OCI-LY7 (cell line): ENCODE measurements around the gene APOC3.

Experiments
- EZH2phosphoT487 ChIP-seq: fragments of 200-600 bp; sonication (generic); IDR thresholded peaks from 2 replicates; pipeline ENCODE4 v1.6.1; 2018; ENCODE audit warnings: low read depth, borderline replicate concordance, mild to moderate bottlenecking, mixed run types, antibody characterized with exemption, low read length, moderate library complexity, mixed read lengths
- TF ChIP-seq, protein P1 (sequence below): fragments of 200-600 bp; sonication (generic); conservative IDR thresholded peaks from 2 replicates; pipeline ENCODE4 v1.5.1; 2014; ENCODE audit warnings: mild to moderate bottlenecking, antibody characterized with exemption, low read length, moderate library complexity, mixed read lengths

DNA sequence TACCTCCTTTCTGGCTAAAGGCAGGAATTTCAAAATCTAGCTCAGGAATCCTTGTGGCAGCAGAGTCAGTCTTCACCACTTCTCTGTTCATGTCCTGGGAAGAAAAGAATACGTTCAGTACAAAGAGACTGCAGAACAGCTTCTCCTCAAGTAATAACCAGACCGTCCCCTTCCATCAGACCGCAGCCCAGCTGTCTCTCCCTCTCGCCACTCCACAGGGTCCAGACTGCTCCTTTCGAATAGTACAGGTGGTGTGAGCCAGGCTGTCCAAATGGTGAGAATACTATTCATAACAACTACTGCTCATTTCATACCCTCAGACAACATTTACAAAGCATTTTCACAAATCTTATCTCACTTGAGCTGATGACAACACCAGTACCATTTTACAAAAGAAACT, 42.7 kb upstream of the APOC3 start:
- TF ChIP-seq EZH2phosphoT487, result no peak
- TF ChIP-seq, protein P1, sequence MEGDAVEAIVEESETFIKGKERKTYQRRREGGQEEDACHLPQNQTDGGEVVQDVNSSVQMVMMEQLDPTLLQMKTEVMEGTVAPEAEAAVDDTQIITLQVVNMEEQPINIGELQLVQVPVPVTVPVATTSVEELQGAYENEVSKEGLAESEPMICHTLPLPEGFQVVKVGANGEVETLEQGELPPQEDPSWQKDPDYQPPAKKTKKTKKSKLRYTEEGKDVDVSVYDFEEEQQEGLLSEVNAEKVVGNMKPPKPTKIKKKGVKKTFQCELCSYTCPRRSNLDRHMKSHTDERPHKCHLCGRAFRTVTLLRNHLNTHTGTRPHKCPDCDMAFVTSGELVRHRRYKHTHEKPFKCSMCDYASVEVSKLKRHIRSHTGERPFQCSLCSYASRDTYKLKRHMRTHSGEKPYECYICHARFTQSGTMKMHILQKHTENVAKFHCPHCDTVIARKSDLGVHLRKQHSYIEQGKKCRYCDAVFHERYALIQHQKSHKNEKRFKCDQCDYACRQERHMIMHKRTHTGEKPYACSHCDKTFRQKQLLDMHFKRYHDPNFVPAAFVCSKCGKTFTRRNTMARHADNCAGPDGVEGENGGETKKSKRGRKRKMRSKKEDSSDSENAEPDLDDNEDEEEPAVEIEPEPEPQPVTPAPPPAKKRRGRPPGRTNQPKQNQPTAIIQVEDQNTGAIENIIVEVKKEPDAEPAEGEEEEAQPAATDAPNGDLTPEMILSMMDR, result no peak
